Dedifferentiated amniotic fluid mesenchymal stem cell (primary cell): Measurements from ENCODE around the gene ARHGAP24.
"Not testable (repeated sequence)": the region's sequence is repeated elsewhere in the genome, so short reads cannot be mapped to it uniquely, and the experiment has no call there.

Experiments used
- DNase-seq: peaks from one replicate; pipeline ENCODE4 v3.0.0-alpha.2; 2016; ENCODE audit errors: extremely low spot score

ARHGAP24 gene

DNA sequence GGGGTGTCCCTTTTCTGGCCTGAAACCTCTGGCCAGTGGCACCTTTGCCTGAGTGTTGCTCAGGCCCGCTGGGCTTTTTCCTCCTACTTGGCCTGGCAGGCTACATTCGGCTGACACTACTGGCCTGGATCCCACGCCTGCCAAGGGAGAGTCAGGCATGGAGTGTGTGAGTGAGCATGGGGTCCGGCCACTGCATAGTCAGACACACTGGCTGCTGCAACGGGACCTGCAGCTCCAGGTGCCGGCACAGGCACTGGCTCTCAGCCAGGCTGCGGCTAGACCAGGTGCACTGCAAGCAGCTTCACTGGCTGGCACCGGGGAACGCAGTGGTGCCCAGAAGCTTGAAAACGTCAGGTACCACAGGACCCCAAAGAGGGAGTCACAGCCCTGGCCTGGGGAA, 434.9 kb downstream of the ARHGAP24 start:
- DNase-seq, result no peak

DNA sequence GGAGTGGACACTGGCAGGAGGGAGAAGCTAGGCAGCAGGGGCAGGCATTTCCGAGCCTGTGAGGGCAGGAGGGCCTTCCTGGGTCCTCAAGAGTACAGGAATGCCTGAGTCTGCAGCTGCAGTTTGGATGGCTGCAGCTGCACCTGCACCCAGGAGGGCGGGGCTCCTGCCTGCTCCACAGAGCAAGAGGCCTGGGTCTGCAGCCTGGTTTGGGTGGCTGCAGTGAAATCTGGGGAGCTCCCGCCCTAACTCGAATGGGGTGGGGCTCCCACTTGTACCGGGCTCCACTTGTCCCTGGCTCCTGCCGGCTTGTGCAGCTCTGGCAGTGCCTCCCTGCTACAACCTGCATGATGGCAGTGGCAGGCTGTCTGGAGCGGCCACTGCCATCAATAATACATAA, 436.0 kb downstream of the ARHGAP24 start:
- no peak for DNase-seq

GRCh38 chr4:85913931-85914694, 439.2 kb downstream of the ARHGAP24 start:
- no peak for DNase-seq

GRCh38 chr4:85915570-85915969, 440.6 kb downstream of the ARHGAP24 start:
- not testable (repeated sequence) for DNase-seq

- no peak for DNase-seq
Measured at GRCh38 chr4:85919200-85919887, 444.4 kb downstream of the ARHGAP24 start.

- no peak for DNase-seq
Measured at GRCh38 chr4:85925071-85925470, 450.1 kb downstream of the ARHGAP24 start.

- DNase-seq, result no peak
Measured at GRCh38 chr4:85928775-85929591, 454.0 kb downstream of the ARHGAP24 start.

GRCh38 chr4:85929961-85930665, 455.2 kb downstream of the ARHGAP24 start:
- DNase-seq, result no peak

DNA sequence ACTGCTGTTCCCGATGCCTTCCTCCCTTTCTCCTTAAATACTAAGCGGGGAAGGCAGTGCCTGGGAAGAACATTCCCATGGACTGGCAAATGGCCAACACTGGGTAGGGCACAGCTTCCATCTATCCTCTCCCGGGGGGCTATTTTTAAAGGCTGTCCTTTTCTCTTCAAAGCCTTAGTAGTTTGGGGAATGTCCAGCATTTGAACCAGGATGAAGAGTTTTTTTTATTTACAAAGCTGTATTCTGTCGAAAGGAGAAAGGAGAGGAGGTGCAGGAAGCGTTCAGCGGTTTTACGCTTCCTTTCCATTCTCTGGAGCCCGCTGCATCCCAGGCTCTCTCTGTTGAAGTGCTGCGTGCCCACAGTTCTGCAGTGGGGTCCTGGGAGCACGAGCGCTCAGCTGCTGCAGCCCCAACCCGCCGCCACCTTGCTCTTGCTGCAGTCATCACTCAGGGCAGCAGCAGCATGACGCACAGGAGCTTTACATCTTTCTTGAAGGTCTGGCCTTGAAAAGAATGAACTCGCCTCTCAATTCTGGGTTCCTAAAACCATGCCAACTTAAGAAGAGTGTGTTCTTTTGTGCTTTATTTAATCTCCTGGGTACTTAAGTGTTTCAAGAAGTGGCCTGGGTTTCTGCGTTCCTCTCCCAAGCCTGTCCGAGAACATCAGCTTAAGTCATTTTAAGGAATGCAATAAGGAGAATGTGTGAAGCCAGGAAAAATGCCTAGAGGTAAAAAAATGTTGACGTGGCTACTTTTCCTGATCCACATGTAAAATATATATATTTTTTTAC, 457.7 kb downstream of the ARHGAP24 start:
- no peak for DNase-seq

- DNase-seq, result no peak
Measured at GRCh38 chr4:85933291-85933640, 458.3 kb downstream of the ARHGAP24 start.

DNA sequence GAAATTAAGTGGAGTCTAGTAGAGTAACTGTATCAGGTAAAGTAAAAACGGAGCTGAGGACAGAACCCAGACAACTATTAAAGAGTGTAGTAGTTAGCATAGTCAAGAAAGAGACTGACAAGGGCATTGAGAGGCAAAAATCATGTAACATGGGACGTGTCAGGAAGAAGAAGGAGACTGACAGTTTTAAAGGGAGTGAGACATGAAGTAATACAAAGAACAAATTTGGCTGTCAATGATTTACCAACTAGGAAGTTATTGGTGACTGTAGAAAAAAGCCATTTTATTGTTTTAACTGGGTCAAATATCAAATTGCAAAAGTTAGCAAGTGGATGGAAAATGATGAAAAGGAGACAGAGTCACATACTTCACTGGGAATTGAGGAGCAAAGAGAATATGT, 462.6 kb downstream of the ARHGAP24 start:
- DNase-seq, result no peak

- DNase-seq, result no peak
Measured at GRCh38 chr4:85938062-85938461, 463.1 kb downstream of the ARHGAP24 start.

- DNase-seq, result no peak
Measured at GRCh38 chr4:85938902-85939301, 464.0 kb downstream of the ARHGAP24 start.

- no peak for DNase-seq
Measured at GRCh38 chr4:85939595-85939994, 464.6 kb downstream of the ARHGAP24 start.

GRCh38 chr4:85940151-85940550, 465.2 kb downstream of the ARHGAP24 start:
- DNase-seq, result no peak

- no peak for DNase-seq
Measured at GRCh38 chr4:85942107-85942506, 467.2 kb downstream of the ARHGAP24 start.

DNA sequence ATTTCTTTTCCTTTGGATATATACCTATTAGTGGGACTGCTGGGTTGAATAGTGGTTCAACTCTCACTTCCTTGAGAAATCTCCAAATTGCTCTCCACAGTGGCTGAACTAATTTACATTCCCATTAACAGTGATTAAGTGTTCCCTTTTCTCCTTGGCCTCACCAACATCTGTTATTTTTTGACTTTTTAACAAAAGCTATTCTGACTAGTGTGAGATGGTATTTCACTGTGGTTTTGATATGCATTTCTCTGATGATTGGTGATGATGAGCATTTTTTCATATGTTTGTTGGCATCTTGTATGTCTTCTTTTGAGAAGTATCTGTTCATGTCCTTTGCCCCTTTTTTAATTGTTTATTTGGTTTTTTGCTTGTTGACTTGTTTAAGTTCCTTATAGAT, 471.9 kb downstream of the ARHGAP24 start:
- DNase-seq, result no peak

DNA sequence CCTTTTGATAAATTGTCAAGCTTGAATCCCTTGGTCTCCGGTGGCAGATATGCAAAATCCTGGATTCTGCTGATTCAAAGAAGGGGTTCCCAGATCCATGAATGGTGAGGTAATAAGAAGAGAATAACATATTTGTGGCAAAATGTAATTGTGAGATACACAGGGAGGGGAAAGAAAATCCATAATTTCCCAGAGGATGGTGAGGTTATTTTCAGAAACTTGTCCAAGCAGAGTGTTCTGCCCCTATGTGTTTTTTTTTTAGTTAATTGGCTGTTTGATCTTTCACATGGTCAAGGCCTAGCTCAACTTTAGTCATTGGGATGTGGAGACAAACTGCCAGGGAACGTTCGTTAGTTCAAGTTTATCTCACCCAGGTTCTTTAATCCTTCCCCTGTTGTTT, 476.1 kb downstream of the ARHGAP24 start:
- no peak for DNase-seq

DNA sequence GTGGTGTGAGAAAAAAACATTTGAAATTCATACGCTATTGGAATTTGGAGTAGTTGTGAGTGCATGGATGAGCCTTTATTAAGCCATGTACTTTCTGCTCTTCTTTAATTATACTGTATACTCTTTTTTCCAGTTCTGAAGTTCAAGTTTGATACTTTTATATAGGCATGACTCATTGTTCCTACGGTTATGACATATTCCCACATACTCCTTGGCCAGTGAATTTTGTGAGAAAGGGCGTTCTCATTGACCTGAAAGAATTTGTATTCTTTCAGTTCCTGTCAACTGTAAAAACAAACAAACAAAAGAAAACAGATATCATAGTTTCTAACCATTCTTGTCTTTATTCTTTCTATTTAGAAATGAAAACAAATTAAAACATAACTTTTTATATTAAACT, 477.6 kb downstream of the ARHGAP24 start:
- DNase-seq, result peak; percentile 32

- DNase-seq, result no peak
Measured at GRCh38 chr4:85952972-85953650, 478.2 kb downstream of the ARHGAP24 start.

DNA sequence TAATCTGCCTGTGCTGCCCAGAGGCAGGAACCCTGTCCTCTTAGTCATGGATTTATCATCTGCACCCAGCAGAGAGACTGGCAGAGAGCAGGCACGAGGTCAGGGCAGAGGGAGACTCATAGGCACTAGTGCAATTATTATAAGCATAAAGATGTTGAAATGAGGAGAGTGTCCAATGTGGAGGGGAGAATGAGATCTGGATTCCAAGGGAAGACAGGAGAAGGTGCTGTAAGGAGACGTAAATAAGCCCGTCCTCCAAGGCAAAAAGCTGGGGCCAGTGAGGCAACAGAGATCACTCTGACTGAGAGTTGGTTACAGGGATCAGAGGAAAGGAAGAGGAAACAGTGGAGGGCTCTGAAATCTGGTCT, 478.7 kb downstream of the ARHGAP24 start:
- DNase-seq, result peak; percentile 26
